ENCODE measurements around the gene HOXC4. TPM values are rescaled to one million over a fixed set of nuclear protein-coding genes. Genes with fewer than 3 reads are reported as not detected.

Gene HOXC4
- total and polyA plus RNA-seq, 2 of the 4 experiments (the other 2 are of a cell fraction), result under 0.01 to 0.26 TPM

DNA sequence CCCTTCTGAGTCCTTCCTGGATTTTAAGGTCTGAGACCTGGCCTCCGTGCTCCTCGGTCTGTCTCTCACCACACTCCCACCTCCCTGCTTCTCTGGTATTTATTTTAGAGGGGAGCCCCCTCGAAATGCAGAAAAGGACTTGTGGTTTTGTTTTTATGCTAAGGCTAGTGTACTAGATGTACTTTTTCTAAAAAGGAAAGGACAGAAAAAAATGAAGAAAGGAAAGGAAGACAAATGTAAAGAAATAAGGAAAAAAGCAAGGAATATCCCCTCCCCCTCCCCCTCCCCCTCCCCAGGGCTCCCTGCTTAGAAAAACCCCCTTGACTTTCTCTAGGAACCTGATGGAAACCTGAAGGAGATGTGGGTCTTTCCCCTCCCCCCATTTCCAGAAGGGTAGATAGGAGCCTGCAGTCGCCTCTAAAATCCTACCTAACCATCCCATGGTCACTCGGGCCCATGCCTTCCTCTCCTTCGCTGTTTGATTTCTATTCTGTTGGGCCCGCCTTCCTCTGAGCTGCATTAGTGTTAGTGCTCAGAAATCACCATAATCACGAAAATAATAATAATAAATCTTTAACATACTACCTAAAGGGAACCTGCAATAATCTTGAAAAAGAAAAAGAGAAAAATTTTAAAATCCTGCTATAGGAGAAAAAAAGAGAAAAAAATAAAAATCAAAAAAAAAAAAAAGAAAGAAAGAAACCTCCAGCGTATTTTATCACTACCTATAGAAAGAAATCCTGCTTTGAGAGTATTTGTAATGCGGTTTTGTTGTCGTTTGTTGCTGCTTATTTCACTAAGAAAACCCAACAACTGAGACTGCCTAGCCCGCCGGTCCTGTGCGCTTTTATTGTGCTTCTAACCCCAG lies 41.7 kb upstream of the HOXC4 start:
- Histone ChIP-seq H3K14ac (replicated peaks; ENCODE audit: low read depth, low read length) (no peak overlapping the region), H3K23ac (ENCODE audit: low read depth, low read length) (no peak overlapping the region), H3K9me3 (ENCODE audit: control insufficient read depth, insufficient read depth, low read length) (peaks cover 4% of the 10 kb centered on the region), H3K27ac (ENCODE audit: insufficient read depth, low read length) (no peak overlapping the region), H2AFZ (replicated peaks; ENCODE audit: low read length, poor library complexity) (no peak overlapping the region), H4K5ac (ENCODE audit: low read depth, low read length) (no peak overlapping the region), H3K36me3 (ENCODE audit: control insufficient read depth, insufficient read depth, low read length) (no peaks in the 10 kb centered on the region), H2BK20ac (ENCODE audit: low read depth, low read length) (no peak overlapping the region), H3K9ac (ENCODE audit: low read depth, low read length) (no peak overlapping the region), H4K91ac (ENCODE audit: insufficient read depth, low read depth, low read length) (no peak overlapping the region), H2BK15ac (ENCODE audit: low read depth, low read length) (no peak overlapping the region), H2BK5ac (ENCODE audit: low read depth, low read length, poor library complexity, severe bottlenecking) (no peak overlapping the region), H4K20me1 (ENCODE audit: insufficient read depth, low read length) (no peaks in the 10 kb centered on the region), H3K4ac (ENCODE audit: low read depth, low read length) (no peak overlapping the region), H3K4me2 (ENCODE audit: low read depth, low read length) (no peak overlapping the region), H3K18ac (ENCODE audit: low read depth, low read length) (no peak overlapping the region), H3K79me1 (ENCODE audit: low read depth in 1 of 2, low read length in 2 of 2) (no peaks in the 10 kb centered on the region), H2BK120ac (ENCODE audit: low read depth, low read length) (no peak overlapping the region), H3K4me3 (ENCODE audit: insufficient read depth, low read depth, low read length) (no peak overlapping the region), H3K9me1 (ENCODE audit: insufficient read depth, low read length) (no peaks in the 10 kb centered on the region), H3K27me3 (ENCODE audit: control insufficient read depth, insufficient read depth, low read length) (peaks cover 89% of the 10 kb centered on the region), H2AK5ac (ENCODE audit: low read depth, low read length) (no peak overlapping the region), H3K56ac (ENCODE audit: extremely low read depth, insufficient read depth, low read length) (no peak overlapping the region), H3K4me1 (ENCODE audit: control insufficient read depth, insufficient read depth, low read length) (no peaks in the 10 kb centered on the region), H4K8ac (ENCODE audit: low read depth in 2 of 2, low read length in 2 of 2) (no peak overlapping the region), H2AK9ac (replicated peaks; ENCODE audit: low read depth, low read length, poor library complexity) (no peak overlapping the region)
- BruUV-seq (replicated peaks), result no TSS peak
- ATAC-seq (ENCODE audit: low read depth), result no peak
- in situ Hi-C loops (cut with MboI; ENCODE audit: low sequenced_read_pairs), result no loop called here
- ChIA-PET POLR2A (ENCODE audit: unreplicated experiment) (interaction anchor here (0.6 kb wide), 1 partner anchor 123 kb away, joined by 3 read pairs; no protein-coding TSS in a partner anchor), CTCF (interaction anchor here (0.5 kb wide), 1 partner anchor 149 kb away, joined by 3 read pairs; no protein-coding TSS in a partner anchor)
- WGBS, 2 experiments (ENCODE audit: extremely low coverage in 2 of 2, insufficient read length in 1 of 2), result no CpG with 5 or more reads among the region's 14 CpGs
- intact Hi-C loops (cut with micrococcal nuclease), result no loop called here
- dilution Hi-C loops (cut with HindIII; ENCODE audit: low sequenced_read_pairs, unreplicated experiment), result no loop called here
- DNase-seq, result no peak
- TF ChIP-seq, protein P1, sequence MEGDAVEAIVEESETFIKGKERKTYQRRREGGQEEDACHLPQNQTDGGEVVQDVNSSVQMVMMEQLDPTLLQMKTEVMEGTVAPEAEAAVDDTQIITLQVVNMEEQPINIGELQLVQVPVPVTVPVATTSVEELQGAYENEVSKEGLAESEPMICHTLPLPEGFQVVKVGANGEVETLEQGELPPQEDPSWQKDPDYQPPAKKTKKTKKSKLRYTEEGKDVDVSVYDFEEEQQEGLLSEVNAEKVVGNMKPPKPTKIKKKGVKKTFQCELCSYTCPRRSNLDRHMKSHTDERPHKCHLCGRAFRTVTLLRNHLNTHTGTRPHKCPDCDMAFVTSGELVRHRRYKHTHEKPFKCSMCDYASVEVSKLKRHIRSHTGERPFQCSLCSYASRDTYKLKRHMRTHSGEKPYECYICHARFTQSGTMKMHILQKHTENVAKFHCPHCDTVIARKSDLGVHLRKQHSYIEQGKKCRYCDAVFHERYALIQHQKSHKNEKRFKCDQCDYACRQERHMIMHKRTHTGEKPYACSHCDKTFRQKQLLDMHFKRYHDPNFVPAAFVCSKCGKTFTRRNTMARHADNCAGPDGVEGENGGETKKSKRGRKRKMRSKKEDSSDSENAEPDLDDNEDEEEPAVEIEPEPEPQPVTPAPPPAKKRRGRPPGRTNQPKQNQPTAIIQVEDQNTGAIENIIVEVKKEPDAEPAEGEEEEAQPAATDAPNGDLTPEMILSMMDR (conservative IDR thresholded peaks at IDR 0.05; ENCODE audit: low read depth, low read length), result no peak
- TF ChIP-seq BHLHE40 (IDR thresholded peaks at IDR 0.05; ENCODE audit: low read depth, low read length) (no peak), POLR2A (IDR thresholded peaks at IDR 0.05; ENCODE audit: low read depth, low read length) (no peak), SMC3 (IDR thresholded peaks at IDR 0.05; ENCODE audit: low read depth, low read length) (no peak), MAZ (IDR thresholded peaks at IDR 0.05; ENCODE audit: borderline replicate concordance, low read depth, low read length) (no peak), NFE2L2 (IDR thresholded peaks at IDR 0.05; ENCODE audit: low read depth, low read length) (no peak), RFX5 (IDR thresholded peaks at IDR 0.05; ENCODE audit: low read depth, low read length) (no peak), CHD1 (IDR thresholded peaks at IDR 0.05; ENCODE audit: low read depth, low read length) (no peak), MXI1 (IDR thresholded peaks at IDR 0.05; ENCODE audit: borderline replicate concordance, low read depth, low read length) (no peak), FOS (IDR thresholded peaks at IDR 0.05; ENCODE audit: low read depth, low read length) (no peak), RAD21 (IDR thresholded peaks at IDR 0.05; ENCODE audit: low read length) (no peak), MAFK (IDR thresholded peaks at IDR 0.05; ENCODE audit: low read depth, low read length) (no peak), CEBPB (IDR thresholded peaks at IDR 0.05; ENCODE audit: low read depth, low read length) (no peak)
- TF ChIP-seq, protein P2, sequence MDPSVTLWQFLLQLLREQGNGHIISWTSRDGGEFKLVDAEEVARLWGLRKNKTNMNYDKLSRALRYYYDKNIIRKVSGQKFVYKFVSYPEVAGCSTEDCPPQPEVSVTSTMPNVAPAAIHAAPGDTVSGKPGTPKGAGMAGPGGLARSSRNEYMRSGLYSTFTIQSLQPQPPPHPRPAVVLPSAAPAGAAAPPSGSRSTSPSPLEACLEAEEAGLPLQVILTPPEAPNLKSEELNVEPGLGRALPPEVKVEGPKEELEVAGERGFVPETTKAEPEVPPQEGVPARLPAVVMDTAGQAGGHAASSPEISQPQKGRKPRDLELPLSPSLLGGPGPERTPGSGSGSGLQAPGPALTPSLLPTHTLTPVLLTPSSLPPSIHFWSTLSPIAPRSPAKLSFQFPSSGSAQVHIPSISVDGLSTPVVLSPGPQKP (IDR thresholded peaks at IDR 0.05; ENCODE audit: borderline replicate concordance, low read depth, low read length), result no peak
- TF ChIP-seq, protein P3, sequence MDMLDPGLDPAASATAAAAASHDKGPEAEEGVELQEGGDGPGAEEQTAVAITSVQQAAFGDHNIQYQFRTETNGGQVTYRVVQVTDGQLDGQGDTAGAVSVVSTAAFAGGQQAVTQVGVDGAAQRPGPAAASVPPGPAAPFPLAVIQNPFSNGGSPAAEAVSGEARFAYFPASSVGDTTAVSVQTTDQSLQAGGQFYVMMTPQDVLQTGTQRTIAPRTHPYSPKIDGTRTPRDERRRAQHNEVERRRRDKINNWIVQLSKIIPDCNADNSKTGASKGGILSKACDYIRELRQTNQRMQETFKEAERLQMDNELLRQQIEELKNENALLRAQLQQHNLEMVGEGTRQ (IDR thresholded peaks at IDR 0.05; ENCODE audit: low read depth, low read length), result no peak
